K562 (cell line): ENCODE results near the gene POR. TPM values are rescaled to one million over a fixed set of nuclear protein-coding genes. Genes with fewer than 3 reads are reported as not detected.

Experiments
- BCL6 ChIP-seq: fragments of 250-450 bp; sonication (Bioruptor Pico); IDR thresholded peaks from 2 replicates; pipeline ENCODE4 v1.4.0; 2020
- CREB5 ChIP-seq: fragments of 250-450 bp; sonication (Bioruptor Pico); IDR thresholded peaks from 2 replicates; pipeline ENCODE4 v1.5.0; 2020; ENCODE audit warnings: mild to moderate bottlenecking
- GABPB1 ChIP-seq: sonication (generic); formaldehyde crosslinking; IDR thresholded peaks from 2 replicates; pipeline ENCODE4 v1.8.0; 2022; ENCODE audit warnings: mild to moderate bottlenecking, missing genetic modification reagents
- GATA2 ChIP-seq: sonication (generic); formaldehyde crosslinking; IDR thresholded peaks from 2 replicates; pipeline ENCODE4 v1.4.0; 2020; ENCODE audit warnings: mild to moderate bottlenecking, missing genetic modification reagents
- KAT8 ChIP-seq: fragments of 450-650 bp; IDR thresholded peaks from 2 replicates; pipeline ENCODE4 v1.6.1; 2016; ENCODE audit warnings: low read depth, mild to moderate bottlenecking
- KDM5B ChIP-seq: fragments of 200-600 bp; sonication (generic); IDR thresholded peaks from 2 replicates; pipeline ENCODE4 v1.6.1; 2012; ENCODE audit warnings: low read depth, mild to moderate bottlenecking, moderate library complexity, low read length, control low read depth, inconsistent platforms; ENCODE audit not compliant: insufficient replicate concordance
- MEIS2 ChIP-seq: fragments of 450-650 bp; IDR thresholded peaks from 2 replicates; pipeline ENCODE4 v1.6.1; 2014; ENCODE audit warnings: mild to moderate bottlenecking; ENCODE audit not compliant: partially characterized antibody
- NCOA1 ChIP-seq: fragments of 450-650 bp; IDR thresholded peaks from 2 replicates; pipeline ENCODE4 v1.6.1; 2016; ENCODE audit warnings: low read depth
- POU5F1 ChIP-seq: fragments of 150-350 bp; IDR thresholded peaks from 2 replicates; pipeline ENCODE4 v1.6.1; 2014; ENCODE audit warnings: borderline replicate concordance, low read length, low read depth, mild to moderate bottlenecking; ENCODE audit not compliant: partially characterized antibody
- PTBP1 ChIP-seq: fragments of 200-400 bp; formaldehyde crosslinking; IDR thresholded peaks from 2 replicates; pipeline ENCODE4 v1.6.1; 2017; ENCODE audit warnings: low read depth, low read length
- RREB1 ChIP-seq: fragments of 250-450 bp; sonication (Bioruptor Pico); IDR thresholded peaks from 2 replicates; pipeline ENCODE4 v1.4.0; 2020
- TCF15 ChIP-seq: fragments of 250-450 bp; sonication (Bioruptor Pico); IDR thresholded peaks from 2 replicates; pipeline ENCODE4 v1.8.0; 2022; ENCODE audit warnings: moderate library complexity, mild to moderate bottlenecking, inconsistent platforms
- ZNF354B ChIP-seq: fragments of 250-450 bp; sonication (Bioruptor Pico); IDR thresholded peaks from 2 replicates; pipeline ENCODE4 v1.4.0; 2020
- polyA plus RNA-seq, 8 experiments: library from polyadenylated mRNA; depleted of rRNA in 4 of 8; stranded (reverse) in 5 of 8; unstranded in 3 of 8; fragments of >200 nt; fragmentation: Nextera tagmentation in 2 of 8; fragmentation: Illumina TruSeq in 1 of 8; extraction: Ambion mirVana in 2 of 8; extraction: Trizol in 1 of 8; gene quantifications; 2 replicates each; pipeline versions ENCODE4 v1.2.1 to v1.2.3, GENCODE V29; 2011 to 2014; ENCODE audit warnings: inconsistent platforms in 1 of 8, missing spikeins in 1 of 8
- total RNA-seq, 7 experiments: library from RNA; depleted of rRNA in 6 of 7; stranded (reverse); fragments of >200 nt in 6 of 7; fragmentation: Illumina TruSeq in 2 of 7; extraction: Trizol in 2 of 7; gene quantifications; 2 replicates each; pipeline versions ENCODE4 v1.2.1 to v1.2.3, GENCODE V29; 2011 to 2021; ENCODE audit warnings: low replicate concordance in 1 of 7

POR gene
- total and polyA plus RNA-seq, 9 of the 15 experiments (the other 6 are each of a cell fraction or from before 2014, with no cell fraction given), result 4.7 to 142 (median 40.8) TPM

- TF ChIP-seq POU5F1 (no peak), KDM5B (peak; percentile 99), TCF15 (no peak), BCL6 (CRISPR knock-in tag) (no peak), GABPB1 (CRISPR knock-in tag) (peak; percentile 76; the same call in 1 of the 2 replicates), GATA2 (CRISPR knock-in tag) (no peak), ZNF354B (CRISPR knock-in tag) (0 out of 2 replicates have a peak, but pooled peaks have one; percentile 27), PTBP1 (no peak), MEIS2 (no peak), NCOA1 (no peak), RREB1 (CRISPR knock-in tag) (peak; percentile 70), CREB5 (no peak), KAT8 (no peak)
These were observed at the start of gene POR (continued) for GRCh38 chr7:75914655-75915415.
